IPS-18a (cell line): ENCODE measurements around the gene TBC1D22A.
"Not testable (repeated sequence)": the region's sequence is repeated elsewhere in the genome, so short reads cannot be mapped to it uniquely, and the experiment has no call there.

Source experiments
- H3K27ac ChIP-seq: one replicate; pipeline ENCODE4 v1.5.1; 2013; ENCODE audit warnings: low read length
- H3K27me3 ChIP-seq: one replicate; pipeline ENCODE4 v1.6.1; 2013; ENCODE audit warnings: mild to moderate bottlenecking, low read length; ENCODE audit not compliant: control insufficient read depth, insufficient read depth
- H3K36me3 ChIP-seq: one replicate; pipeline ENCODE4 v1.6.1; 2013; ENCODE audit warnings: low read depth, low read length; ENCODE audit not compliant: control insufficient read depth
- H3K4me1 ChIP-seq: one replicate; pipeline ENCODE4 v1.6.1; 2013; ENCODE audit warnings: low read depth, low read length; ENCODE audit not compliant: control insufficient read depth
- H3K4me3 ChIP-seq: one replicate; pipeline ENCODE4 v1.5.1; 2013; ENCODE audit warnings: low read length
- H3K9ac ChIP-seq: one replicate; pipeline ENCODE4 v1.6.1; 2013; ENCODE audit warnings: mild to moderate bottlenecking, low read length, moderate library complexity
- H3K9me3 ChIP-seq: one replicate; pipeline ENCODE4 v1.6.1; 2013; ENCODE audit warnings: low read depth, low read length; ENCODE audit not compliant: control insufficient read depth

Gene TBC1D22A

GRCh38 chr22:46813816-46814597 lies 51.6 kb downstream of the TBC1D22A start:
- Histone ChIP-seq H3K4me3 (no peak overlapping the region), H3K36me3 (no peaks in the 10 kb centered on the region), H3K27me3 (no peaks in the 10 kb centered on the region), H3K9ac (no peak overlapping the region), H3K4me1 (no peaks in the 10 kb centered on the region), H3K9me3 (no peaks in the 10 kb centered on the region), H3K27ac (no peak overlapping the region)

DNA sequence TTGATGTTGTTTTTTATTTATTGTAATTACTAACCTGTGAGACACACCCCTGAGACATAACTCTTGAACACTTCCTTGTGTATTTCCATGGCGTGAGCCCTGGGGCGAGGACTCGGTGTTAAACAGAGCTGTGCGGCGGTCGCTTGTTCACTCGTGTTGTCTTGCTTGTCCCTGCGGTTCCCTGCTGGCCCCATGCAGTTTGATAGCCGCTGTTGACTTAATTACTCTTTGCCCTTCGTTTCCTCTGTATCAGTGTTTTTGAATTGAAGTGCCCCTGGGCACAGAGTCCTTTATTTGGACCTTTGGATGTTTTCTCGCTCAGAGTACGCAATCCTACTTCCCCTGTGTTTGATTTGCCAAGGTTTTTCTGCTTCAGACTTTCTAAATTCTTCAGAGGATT lies 52.7 kb downstream of the TBC1D22A start:
- no peak overlapping the region for H3K9ac ChIP-seq
- no peaks in the 10 kb centered on the region for H3K27me3 ChIP-seq
- H3K27ac ChIP-seq = no peak overlapping the region
- H3K9me3 ChIP-seq = no peaks in the 10 kb centered on the region
- H3K4me3 ChIP-seq = no peak overlapping the region
- no peaks in the 10 kb centered on the region for H3K36me3 ChIP-seq
- H3K4me1 ChIP-seq = no peaks in the 10 kb centered on the region

GRCh38 chr22:46815559-46815895 lies 53.1 kb downstream of the TBC1D22A start:
- Histone ChIP-seq H3K4me3 (no peak overlapping the region), H3K27ac (no peak overlapping the region), H3K9ac (no peak overlapping the region), H3K9me3 (no peaks in the 10 kb centered on the region), H3K4me1 (no peaks in the 10 kb centered on the region), H3K36me3 (no peaks in the 10 kb centered on the region), H3K27me3 (no peaks in the 10 kb centered on the region)

GRCh38 chr22:46815896-46816731 lies 53.7 kb downstream of the TBC1D22A start:
- H3K36me3 ChIP-seq = no peaks in the 10 kb centered on the region

GRCh38 chr22:46817390-46817789 lies 54.9 kb downstream of the TBC1D22A start:
- H3K4me1 ChIP-seq, H3K36me3 ChIP-seq, H3K9ac ChIP-seq, H3K9me3 ChIP-seq, H3K27me3 ChIP-seq, H3K4me3 ChIP-seq, H3K27ac ChIP-seq: not testable (repeated sequence)

More at GRCh38 chr22:46815896-46816731, 53.7 kb downstream of the TBC1D22A start:
- no peak overlapping the region for H3K27ac ChIP-seq
- no peaks in the 10 kb centered on the region for H3K9me3 ChIP-seq
- no peaks in the 10 kb centered on the region for H3K4me1 ChIP-seq
- no peak overlapping the region for H3K4me3 ChIP-seq
- H3K27me3 ChIP-seq = no peaks in the 10 kb centered on the region
- no peak overlapping the region for H3K9ac ChIP-seq

DNA sequence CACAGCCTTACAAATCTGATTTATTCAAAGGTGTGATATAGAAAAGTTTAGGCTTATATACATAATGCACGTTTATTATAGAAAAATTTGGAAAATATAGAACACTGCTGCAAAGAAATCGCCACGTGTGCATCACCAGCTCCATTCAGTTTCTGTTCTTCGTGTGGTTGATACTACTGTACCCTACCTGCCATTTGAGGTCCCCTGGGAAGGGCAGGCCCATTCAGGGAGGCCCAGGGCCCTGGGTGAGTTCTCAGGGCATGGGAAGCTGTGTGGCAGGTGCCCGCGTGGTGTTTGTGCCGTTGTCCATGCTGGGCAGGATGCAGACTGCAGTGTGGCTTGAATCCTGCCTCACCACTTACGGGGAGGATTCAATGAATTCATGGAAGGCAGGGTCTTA lies 60.8 kb downstream of the TBC1D22A start:
- Histone ChIP-seq H3K9me3 (no peaks in the 10 kb centered on the region), H3K27me3 (no peaks in the 10 kb centered on the region), H3K9ac (no peak overlapping the region), H3K36me3 (no peaks in the 10 kb centered on the region), H3K4me3 (no peak overlapping the region), H3K4me1 (no peaks in the 10 kb centered on the region), H3K27ac (no peak overlapping the region)

- no peaks in the 10 kb centered on the region for H3K27me3 ChIP-seq
- H3K9me3 ChIP-seq = no peaks in the 10 kb centered on the region
- H3K27ac ChIP-seq = no peak overlapping the region
- no peak overlapping the region for H3K9ac ChIP-seq
- H3K4me3 ChIP-seq = no peak overlapping the region
- H3K4me1 ChIP-seq = no peaks in the 10 kb centered on the region
- H3K36me3 ChIP-seq = no peaks in the 10 kb centered on the region
These were observed 61.2 kb downstream of the TBC1D22A start for GRCh38 chr22:46823654-46824053.

GRCh38 chr22:46824344-46824909 lies 62.0 kb downstream of the TBC1D22A start:
- no peak overlapping the region for H3K4me3 ChIP-seq
- no peak overlapping the region for H3K9ac ChIP-seq
- no peak overlapping the region for H3K27ac ChIP-seq
- H3K4me1 ChIP-seq = no peaks in the 10 kb centered on the region
- no peaks in the 10 kb centered on the region for H3K27me3 ChIP-seq
- no peaks in the 10 kb centered on the region for H3K36me3 ChIP-seq
- no peaks in the 10 kb centered on the region for H3K9me3 ChIP-seq

DNA sequence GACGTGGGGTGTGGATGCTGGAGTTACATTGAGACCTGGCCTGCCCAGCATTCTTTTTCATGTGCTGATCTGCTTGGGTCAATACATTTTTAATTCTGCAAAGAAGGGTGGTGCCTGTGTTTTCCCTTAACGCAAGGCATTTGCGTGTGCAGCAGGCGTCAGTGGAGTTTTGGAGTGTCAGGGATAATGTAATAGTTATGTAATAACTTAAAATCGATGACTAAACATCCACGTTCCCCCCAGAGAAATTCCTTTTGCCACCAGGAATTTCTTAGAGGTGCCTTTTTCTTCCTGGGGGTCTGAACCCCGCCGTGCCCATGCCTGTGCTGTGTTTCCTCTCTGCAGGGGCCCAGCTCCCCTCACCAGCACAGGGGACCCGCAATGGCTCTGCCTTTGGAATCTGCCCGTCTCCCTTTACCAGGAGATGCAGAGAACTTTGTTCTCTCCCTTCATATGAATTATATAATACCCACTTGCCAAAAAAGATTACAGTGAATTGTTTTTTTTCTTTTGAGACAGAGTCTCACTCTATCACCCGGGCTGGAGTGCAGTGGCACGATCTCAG lies 62.6 kb downstream of the TBC1D22A start:
- no peaks in the 10 kb centered on the region for H3K36me3 ChIP-seq
- no peaks in the 10 kb centered on the region for H3K4me1 ChIP-seq
- no peak overlapping the region for H3K9ac ChIP-seq
- H3K9me3 ChIP-seq = no peaks in the 10 kb centered on the region
- no peaks in the 10 kb centered on the region for H3K27me3 ChIP-seq
- H3K27ac ChIP-seq = no peak overlapping the region
- no peak overlapping the region for H3K4me3 ChIP-seq

DNA sequence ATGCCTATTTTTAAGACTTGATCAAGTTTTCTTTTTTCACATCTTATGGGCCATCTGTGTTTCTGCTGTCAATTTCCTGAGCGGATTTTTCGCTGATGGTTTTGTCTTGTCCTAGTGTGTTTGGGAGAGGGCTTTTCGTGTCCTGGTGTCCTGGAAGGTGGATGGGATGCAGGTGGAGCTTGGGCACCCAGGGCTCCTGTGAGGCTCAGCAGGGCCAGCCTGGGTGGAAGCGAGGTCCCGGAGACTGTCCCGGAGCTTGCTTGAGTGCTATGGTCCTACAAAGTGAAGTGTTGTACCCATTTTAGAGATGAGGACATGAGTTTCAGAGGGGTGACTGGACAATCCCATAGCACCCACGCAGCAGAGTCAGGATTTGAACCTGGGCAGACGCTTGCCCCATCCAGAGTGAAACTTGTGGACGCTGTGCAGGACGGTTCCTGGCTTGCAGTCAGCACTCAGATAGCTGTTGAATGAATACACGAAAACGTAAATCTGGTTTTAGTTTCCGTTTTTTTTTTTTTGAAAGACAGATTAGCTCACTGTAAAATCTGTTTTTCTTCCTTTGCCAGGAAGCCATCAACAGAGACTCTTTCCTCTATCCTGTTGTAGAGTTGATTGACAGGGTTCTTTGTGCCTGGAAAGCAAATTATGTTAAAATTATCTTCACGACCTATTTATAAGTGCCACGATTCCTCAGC lies 64.1 kb downstream of the TBC1D22A start:
- H3K27me3 ChIP-seq = no peaks in the 10 kb centered on the region
- H3K27ac ChIP-seq = no peak overlapping the region
- no peaks in the 10 kb centered on the region for H3K4me1 ChIP-seq
- no peak overlapping the region for H3K9ac ChIP-seq
- no peaks in the 10 kb centered on the region for H3K36me3 ChIP-seq
- no peak overlapping the region for H3K4me3 ChIP-seq
- H3K9me3 ChIP-seq = no peaks in the 10 kb centered on the region

GRCh38 chr22:46827136-46827780 lies 64.8 kb downstream of the TBC1D22A start:
- no peaks in the 10 kb centered on the region for H3K36me3 ChIP-seq
- no peak overlapping the region for H3K9ac ChIP-seq
- H3K27ac ChIP-seq = no peak overlapping the region
- H3K27me3 ChIP-seq = no peaks in the 10 kb centered on the region
- no peaks in the 10 kb centered on the region for H3K4me1 ChIP-seq
- no peak overlapping the region for H3K4me3 ChIP-seq
- H3K9me3 ChIP-seq = no peaks in the 10 kb centered on the region
